Natural killer cell (primary cell): ENCODE results near the gene MAP2K6. TPM values are rescaled to one million over a fixed set of nuclear protein-coding genes. Genes with fewer than 3 reads are reported as not detected.
A peak's percentile ranks its signal among the peaks of the same experiment; 100 is the strongest.

Experiments
- ATAC-seq, 3 donors: fragments of 150-1000 bp in 2 of 3; fragments of 200-7000 bp in 1 of 3; cut with Tn5 transposase; 1 replicate in 1 of 3; 2 replicates in 2 of 3; pipeline ENCODE4 v1.10.0; 2021; ENCODE audit warnings: mild to moderate bottlenecking in 2 of 3, moderate library complexity in 2 of 3
- DNase-seq, 2 donors: peaks; one replicate each; pipeline versions ENCODE4 v3.0.0 to v3.0.0-alpha.2; 2013 to 2021; ENCODE audit warnings: mixed read lengths in 1 of 2
- H3K27ac ChIP-seq: one replicate; pipeline ENCODE4 v1.5.1; 2013; ENCODE audit warnings: mild to moderate bottlenecking, low read length
- H3K27me3 ChIP-seq: one replicate; pipeline ENCODE4 v1.6.1; 2013; ENCODE audit warnings: low read length; ENCODE audit not compliant: control insufficient read depth, insufficient read depth
- H3K36me3 ChIP-seq: one replicate; pipeline ENCODE4 v1.6.1; 2013; ENCODE audit warnings: low read length; ENCODE audit not compliant: control insufficient read depth, insufficient read depth
- H3K4me1 ChIP-seq: one replicate; pipeline ENCODE4 v1.6.1; 2013; ENCODE audit warnings: low read length; ENCODE audit not compliant: control insufficient read depth, insufficient read depth
- H3K4me3 ChIP-seq: one replicate; pipeline ENCODE4 v1.5.1; 2013; ENCODE audit warnings: low read length
- H3K9me3 ChIP-seq: one replicate; pipeline ENCODE4 v1.6.1; 2013; ENCODE audit warnings: low read length; ENCODE audit not compliant: control insufficient read depth, insufficient read depth
- H3K27ac Mint-ChIP-seq, 2 donors: one replicate each; pipeline ENCODE4 v1.8.0; 2022; ENCODE audit warnings: mild to moderate bottlenecking in 2 of 2, mixed read lengths in 2 of 2, moderate library complexity in 1 of 2
- H3K27me3 Mint-ChIP-seq, 2 donors: one replicate each; pipeline ENCODE4 v1.8.0; 2022; ENCODE audit warnings: low read depth in 2 of 2, mixed read lengths in 2 of 2
- H3K36me3 Mint-ChIP-seq: one replicate; pipeline ENCODE4 v1.8.0; 2022; ENCODE audit warnings: mixed read lengths
- H3K4me1 Mint-ChIP-seq, 2 donors: one replicate each; pipeline ENCODE4 v1.8.0; 2022; ENCODE audit warnings: mixed read lengths in 2 of 2
- H3K4me3 Mint-ChIP-seq: one replicate; pipeline ENCODE4 v1.8.0; 2022; ENCODE audit warnings: mild to moderate bottlenecking, moderate library complexity, mixed read lengths
- H3K9me3 Mint-ChIP-seq, 2 donors: one replicate each; pipeline ENCODE4 v1.8.0; 2022; ENCODE audit warnings: mixed read lengths in 2 of 2
- CTCF ChIP-seq: fragments of 200-600 bp; IDR thresholded peaks from one replicate; pipeline ENCODE4 v1.8.0; 2022; ENCODE audit warnings: antibody characterized with exemption
- WGBS: methylation state at CpG from one replicate; pipeline ENCODE4 v1.1.7; 2013; ENCODE audit warnings: missing lambda C conversion rate; ENCODE audit not compliant: insufficient coverage; 5-methylcytosine and 5-hydroxymethylcytosine counted together
- intact Hi-C: fragments of 100-400 bp; cut with micrococcal nuclease; formaldehyde crosslinking; loops from one replicate; pipeline ENCODE4 v1.14.2; 2022
- total RNA-seq, 4 donors: library from RNA; stranded (reverse); fragments of 120-200 nt in 1 of 4; gene quantifications; one replicate each; pipeline versions ENCODE4 v1.2.3 to v1.2.4, GENCODE V29; 2013 to 2022

MAP2K6 gene
- total RNA-seq, 3 donors from 2014 or later (not counting 1 experiment from before 2014, with no cell fraction given): 11.8 to 16.9 (median 14.0) TPM

GRCh38 chr17:69455040-69455439 is 40.5 kb downstream of the MAP2K6 start:
- no peak overlapping the region for H3K4me3 Mint-ChIP-seq
- no peaks in the 10 kb centered on the region for H3K27me3 ChIP-seq
- WGBS: 91% methylated on average over 1 of the region's 1 CpG
- H3K27ac Mint-ChIP-seq: no peak overlapping the region
- no peaks in the 10 kb centered on the region for H3K36me3 Mint-ChIP-seq
- no peaks in the 10 kb centered on the region for H3K9me3 ChIP-seq
- intact Hi-C loops: no loop called here
- peaks cover 23 to 39% of the 10 kb centered on the region in 2 donors for H3K4me1 Mint-ChIP-seq
- H3K4me3 ChIP-seq: no peak overlapping the region
- H3K27ac ChIP-seq: no peak overlapping the region
- H3K36me3 ChIP-seq: no peaks in the 10 kb centered on the region
- no peaks in the 10 kb centered on the region for H3K4me1 ChIP-seq
- ATAC-seq: no peak
- DNase-seq: no peak
- no peaks in the 10 kb centered on the region for H3K27me3 Mint-ChIP-seq
- no peak for TF ChIP-seq CTCF
- no peaks in the 10 kb centered on the region for H3K9me3 Mint-ChIP-seq

- no peak overlapping the region for H3K27ac ChIP-seq
- Mint-ChIP-seq H3K27me3 (no peaks in the 10 kb centered on the region), H3K36me3 (no peaks in the 10 kb centered on the region), H3K4me1 (peaks cover 9 to 22% of the 10 kb centered on the region in 2 donors), H3K4me3 (no peak overlapping the region), H3K27ac (no peak overlapping the region), H3K9me3 (no peaks in the 10 kb centered on the region)
- no peak for DNase-seq
- intact Hi-C loops: no loop called here
- no peaks in the 10 kb centered on the region for H3K27me3 ChIP-seq
- no peak overlapping the region for H3K4me3 ChIP-seq
- peak in 1 of 3 donors; percentile 37 for ATAC-seq
- WGBS: 93% methylated on average over 1 of the region's 3 CpGs
- H3K4me1 ChIP-seq: no peaks in the 10 kb centered on the region
- no peaks in the 10 kb centered on the region for H3K36me3 ChIP-seq
- TF ChIP-seq CTCF: no peak
- H3K9me3 ChIP-seq: no peaks in the 10 kb centered on the region
These were observed 43.1 kb downstream of the MAP2K6 start for GRCh38 chr17:69457603-69458002.

GRCh38 chr17:69460963-69461922 is 46.7 kb downstream of the MAP2K6 start:
- no peaks in the 10 kb centered on the region for H3K27me3 ChIP-seq
- TF ChIP-seq CTCF: no peak
- Mint-ChIP-seq H3K36me3 (no peaks in the 10 kb centered on the region), H3K27ac (no peak overlapping the region), H3K27me3 (no peaks in the 10 kb centered on the region), H3K4me1 (peaks cover 5 to 22% of the 10 kb centered on the region in 2 donors), H3K9me3 (no peaks in the 10 kb centered on the region), H3K4me3 (no peak overlapping the region)
- no peak overlapping the region for H3K27ac ChIP-seq
- H3K4me3 ChIP-seq: no peak overlapping the region
- H3K36me3 ChIP-seq: no peaks in the 10 kb centered on the region
- WGBS: 95% methylated on average over 9 of the region's 12 CpGs
- no peak for ATAC-seq
- DNase-seq: no peak
- no peaks in the 10 kb centered on the region for H3K4me1 ChIP-seq
- H3K9me3 ChIP-seq: no peaks in the 10 kb centered on the region
- intact Hi-C loops: no loop called here
